ENCODE measurements around the gene PBLD.
"Not testable (repeated sequence)": the region's sequence is repeated elsewhere in the genome, so short reads cannot be mapped to it uniquely, and the experiment has no call there.

PBLD gene

GRCh38 chr10:68278906-68279753, 53.6 kb downstream of the PBLD start:
- not testable (repeated sequence) for DNase-seq (ENCODE audit: low spot score)

GRCh38 chr10:68277814-68278213, 54.9 kb downstream of the PBLD start:
- not testable (repeated sequence) for DNase-seq (ENCODE audit: low spot score)

GRCh38 chr10:68276224-68276623, 56.5 kb downstream of the PBLD start:
- no peak for DNase-seq (ENCODE audit: low spot score)

- no peak for DNase-seq (ENCODE audit: low spot score)
Observed at GRCh38 chr10:68275600-68276126, 57.1 kb downstream of the PBLD start.

- no peak for DNase-seq (ENCODE audit: low spot score)
Observed at GRCh38 chr10:68272833-68273232, 59.9 kb downstream of the PBLD start.

- DNase-seq (ENCODE audit: low spot score), result peak; percentile 20
Observed at GRCh38 chr10:68271196-68271882, 61.4 kb downstream of the PBLD start.

- no peak for DNase-seq (ENCODE audit: low spot score)
Observed at GRCh38 chr10:68269562-68270290, 63.0 kb downstream of the PBLD start.

GRCh38 chr10:68261132-68261856, 71.4 kb downstream of the PBLD start:
- DNase-seq (ENCODE audit: low spot score), result no peak

GRCh38 chr10:68253346-68253745, 79.4 kb downstream of the PBLD start:
- no peak for DNase-seq (ENCODE audit: low spot score)

- no peak for DNase-seq (ENCODE audit: low spot score)
Observed at GRCh38 chr10:68251625-68252495, 80.9 kb downstream of the PBLD start.

- DNase-seq (ENCODE audit: low spot score), result no peak
Observed at GRCh38 chr10:68251151-68251550, 81.6 kb downstream of the PBLD start.

- DNase-seq (ENCODE audit: low spot score), result no peak
Observed at GRCh38 chr10:68249297-68249696, 83.4 kb downstream of the PBLD start.

- DNase-seq (ENCODE audit: low spot score), result no peak
Observed at GRCh38 chr10:68247931-68248330, 84.8 kb downstream of the PBLD start.

- DNase-seq (ENCODE audit: low spot score), result not testable (repeated sequence)
Observed at GRCh38 chr10:68246397-68246796, 86.3 kb downstream of the PBLD start.

- peak; percentile 30 for DNase-seq (ENCODE audit: low spot score)
Observed at GRCh38 chr10:68242051-68242450, 90.7 kb downstream of the PBLD start.

GRCh38 chr10:68239596-68240150, 93.1 kb downstream of the PBLD start:
- DNase-seq (ENCODE audit: low spot score), result no peak

- DNase-seq (ENCODE audit: low spot score), result no peak
Observed at GRCh38 chr10:68239069-68239468, 93.7 kb downstream of the PBLD start.

GRCh38 chr10:68238371-68238770, 94.4 kb downstream of the PBLD start:
- DNase-seq (ENCODE audit: low spot score), result no peak

- no peak for DNase-seq (ENCODE audit: low spot score)
Observed at GRCh38 chr10:68237173-68237572, 95.6 kb downstream of the PBLD start.

GRCh38 chr10:68235581-68235980, 97.1 kb downstream of the PBLD start:
- no peak for DNase-seq (ENCODE audit: low spot score)

Measured in AG20443 (cell line).